Thoracic aorta (tissue), 2 donors: ENCODE data around the gene VWA1. TPM values are rescaled to one million over a fixed set of nuclear protein-coding genes. Genes with fewer than 3 reads are reported as not detected.
"Not testable (repeated sequence)": the region's sequence is repeated elsewhere in the genome, so short reads cannot be mapped to it uniquely, and the experiment has no call there.

Experiments
- ATAC-seq: fragments of 150-250 bp; one replicate; pipeline ENCODE4 v1.8.0; 2017; ENCODE audit warnings: low read depth; ENCODE audit not compliant: insufficient number of reproducible peaks, low FRiP score
- DNase-seq: peaks from one replicate; pipeline ENCODE4 v3.0.0-alpha.2; 2020; ENCODE audit warnings: low spot score
- H3K27ac ChIP-seq, 2 donors: fragments of 200-600 bp; sonication (generic); 1 replicate in 1 of 2; 2 replicates in 1 of 2; pipeline ENCODE4 v1.5.1; 2016; ENCODE audit warnings: mild to moderate bottlenecking in 2 of 2, moderate library complexity in 2 of 2
- H3K27me3 ChIP-seq: fragments of 200-600 bp; sonication (generic); replicated peaks from 2 replicates; pipeline ENCODE4 v1.6.0; 2016; ENCODE audit warnings: mild to moderate bottlenecking; ENCODE audit not compliant: insufficient read depth
- H3K36me3 ChIP-seq: fragments of 200-600 bp; sonication (generic); one replicate; pipeline ENCODE4 v1.5.1; 2016
- H3K4me1 ChIP-seq, 2 donors: fragments of 200-600 bp; sonication (generic); 1 replicate in 1 of 2; 2 replicates in 1 of 2; pipeline versions ENCODE4 v1.5.1 to v1.6.0; 2016; ENCODE audit warnings: low read depth in 2 of 2, mild to moderate bottlenecking in 1 of 2; ENCODE audit not compliant: control insufficient read depth in 1 of 2
- H3K4me3 ChIP-seq: fragments of 200-600 bp; sonication (generic); 2 replicates; pipeline ENCODE4 v1.5.1; 2016; ENCODE audit warnings: mild to moderate bottlenecking
- H3K9me3 ChIP-seq: fragments of 200-600 bp; sonication (generic); 2 replicates; pipeline ENCODE4 v1.5.1; 2016
- CTCF ChIP-seq: fragments of 200-600 bp; sonication (generic); IDR thresholded peaks from one replicate; pipeline ENCODE4 v1.5.1; 2019; ENCODE audit warnings: antibody characterized with exemption
- total RNA-seq, 2 donors: library from RNA; depleted of rRNA; stranded (reverse); fragments of >200 nt; gene quantifications; one replicate each; pipeline versions ENCODE4 v1.1.0 to v1.2.3, GENCODE V29; 2016

Gene VWA1
- total RNA-seq, 2 donors from 2014 or later, result 21.7 to 23.6 TPM

DNA sequence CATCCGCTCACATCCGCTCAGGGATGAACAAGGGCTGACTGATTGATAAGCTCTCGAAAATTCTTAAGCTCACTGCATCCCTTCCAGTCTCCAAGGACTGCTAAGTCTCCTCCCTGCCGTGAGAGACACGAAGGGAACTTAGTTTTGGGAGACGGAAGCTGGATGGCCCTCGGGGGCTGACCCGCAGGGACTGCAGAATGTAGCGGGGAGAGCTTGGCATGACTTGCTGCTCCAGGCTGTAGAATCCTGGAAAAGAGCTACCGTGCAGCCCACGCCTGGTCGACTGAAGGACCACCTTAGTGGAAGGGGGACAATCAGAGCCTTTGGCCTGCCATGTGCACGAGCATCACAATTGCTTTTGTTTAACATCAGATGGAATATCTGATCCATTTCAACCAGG lies 19.7 kb upstream of the VWA1 start:
- Histone ChIP-seq H3K36me3 (no peaks in the 10 kb centered on the region), H3K9me3 (no peaks in the 10 kb centered on the region), H3K4me3 (no peak overlapping the region), H3K4me1 (no peaks in the 10 kb centered on the region), H3K27ac (no peak overlapping the region), H3K27me3 (no peaks in the 10 kb centered on the region)
- DNase-seq (no peak), ATAC-seq (no peak)
- TF ChIP-seq CTCF, result no peak

DNA sequence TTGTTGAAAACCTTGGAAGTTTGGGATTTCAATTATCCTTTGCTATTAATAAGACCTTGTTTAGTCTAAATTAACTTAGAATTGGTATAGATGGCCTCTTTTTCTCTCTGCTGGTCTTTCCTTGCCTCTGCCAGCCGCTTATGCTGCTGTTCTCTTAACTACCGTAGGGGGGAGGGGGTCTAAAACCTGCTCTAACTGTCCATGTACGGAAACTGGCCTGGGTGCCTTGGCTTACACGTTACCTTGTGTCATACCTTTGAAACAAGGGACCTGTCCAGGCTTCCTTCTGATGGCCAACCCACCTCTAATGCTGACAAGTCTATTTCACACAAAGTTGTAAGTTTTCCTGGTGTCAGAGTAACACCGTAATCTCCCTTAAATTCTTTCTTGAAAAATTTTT lies 18.1 kb upstream of the VWA1 start:
- not testable (repeated sequence) for H3K27ac ChIP-seq, H3K4me1 ChIP-seq, ATAC-seq, H3K36me3 ChIP-seq, DNase-seq, H3K27me3 ChIP-seq, H3K4me3 ChIP-seq, H3K9me3 ChIP-seq

- ATAC-seq, H3K4me3 ChIP-seq, H3K27me3 ChIP-seq, DNase-seq, H3K27ac ChIP-seq, H3K9me3 ChIP-seq, H3K36me3 ChIP-seq, H3K4me1 ChIP-seq: not testable (repeated sequence)
Measured at GRCh38 chr1:1417825-1418463, 17.5 kb upstream of the VWA1 start.

DNA sequence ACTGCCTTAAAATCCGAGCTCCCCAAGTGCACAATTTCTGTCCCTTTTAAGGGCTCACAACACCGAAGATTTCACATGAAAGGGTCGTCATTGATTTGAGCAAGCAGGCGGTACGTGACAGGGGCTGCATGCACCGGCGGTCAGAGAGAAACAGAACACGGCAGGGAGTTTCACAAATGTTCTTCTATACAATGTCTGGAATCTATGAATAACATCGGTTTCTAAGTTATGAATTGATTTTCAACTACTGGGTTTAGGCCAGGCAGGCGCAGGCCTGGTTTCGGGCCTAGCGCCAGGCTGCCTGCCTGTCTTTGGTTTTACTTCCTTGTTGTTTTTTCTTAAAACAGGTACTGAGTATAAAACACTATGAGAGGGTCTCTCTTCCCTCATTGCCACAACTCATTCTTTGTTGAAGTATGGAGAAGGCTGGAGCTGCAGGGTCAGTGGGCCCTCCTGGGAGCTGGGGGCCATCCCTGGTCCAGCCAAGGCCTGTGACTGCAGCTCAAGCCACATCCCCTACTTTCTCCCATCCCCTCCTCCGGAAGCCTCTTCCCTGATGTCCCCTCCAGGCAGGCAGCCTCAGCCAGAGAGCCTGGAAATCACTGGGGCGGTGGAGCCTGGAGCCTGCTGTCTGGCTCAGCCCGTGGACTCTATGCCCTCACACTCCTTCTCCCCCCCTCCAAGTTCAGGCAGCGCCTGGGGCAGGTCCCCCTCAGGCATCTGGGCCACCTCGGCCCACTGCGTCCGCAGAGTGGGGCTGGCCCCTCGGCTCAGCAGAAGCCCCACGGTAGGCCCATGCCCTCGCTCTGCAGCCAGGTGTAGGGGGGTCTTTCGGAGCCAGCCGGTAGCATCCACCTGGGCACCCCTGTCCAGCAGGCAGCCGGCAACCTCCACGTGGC lies 16.8 kb upstream of the VWA1 start:
- DNase-seq, result no peak
- ATAC-seq, result no peak
- no peaks in the 10 kb centered on the region for H3K9me3 ChIP-seq
- H3K27ac ChIP-seq, result no peak overlapping the region
- H3K36me3 ChIP-seq, result no peaks in the 10 kb centered on the region
- no peaks in the 10 kb centered on the region for H3K4me1 ChIP-seq
- no peaks in the 10 kb centered on the region for H3K27me3 ChIP-seq
- H3K4me3 ChIP-seq, result no peak overlapping the region
- no peak for TF ChIP-seq CTCF

- TF ChIP-seq CTCF, result no peak
- ATAC-seq, result no peak
- H3K27ac ChIP-seq, result no peak overlapping the region
Measured at GRCh38 chr1:1419363-1419812, 16.1 kb upstream of the VWA1 start.

More at GRCh38 chr1:1419363-1419812, 16.1 kb upstream of the VWA1 start:
- DNase-seq, result no peak
- H3K4me1 ChIP-seq, result no peaks in the 10 kb centered on the region
- H3K9me3 ChIP-seq, result no peaks in the 10 kb centered on the region
- no peaks in the 10 kb centered on the region for H3K27me3 ChIP-seq
- no peak overlapping the region for H3K4me3 ChIP-seq
- no peaks in the 10 kb centered on the region for H3K36me3 ChIP-seq
